Inferior parietal cortex (tissue), 1 donor: ENCODE data around the gene CDH11.

Source experiments
- DNase-seq: peaks from one replicate; pipeline ENCODE4 v3.0.0-alpha.2; 2016; ENCODE audit errors: extremely low spot score

CDH11 gene

GRCh38 chr16:64977206-64977920 lies 144.5 kb downstream of the CDH11 start:
- no peak for DNase-seq

GRCh38 chr16:64975821-64976220 lies 146.0 kb downstream of the CDH11 start:
- no peak for DNase-seq

GRCh38 chr16:64974381-64974780 lies 147.5 kb downstream of the CDH11 start:
- no peak for DNase-seq

- no peak for DNase-seq
These were observed 148.7 kb downstream of the CDH11 start for GRCh38 chr16:64973171-64973570.

GRCh38 chr16:64971171-64971570 lies 150.7 kb downstream of the CDH11 start:
- DNase-seq = no peak

GRCh38 chr16:64969221-64969620 lies 152.6 kb downstream of the CDH11 start:
- no peak for DNase-seq

GRCh38 chr16:64968539-64968938 lies 153.3 kb downstream of the CDH11 start:
- DNase-seq = no peak

GRCh38 chr16:64964126-64964540 lies 157.7 kb downstream of the CDH11 start:
- DNase-seq = no peak

- no peak for DNase-seq
These were observed 159.1 kb downstream of the CDH11 start for GRCh38 chr16:64962786-64963185.

GRCh38 chr16:64957246-64957645 lies 164.6 kb downstream of the CDH11 start:
- no peak for DNase-seq

- no peak for DNase-seq
These were observed 169.7 kb downstream of the CDH11 start for GRCh38 chr16:64952177-64952576.

GRCh38 chr16:64951193-64951592 lies 170.7 kb downstream of the CDH11 start:
- DNase-seq = no peak

GRCh38 chr16:64950731-64951130 lies 171.1 kb downstream of the CDH11 start:
- DNase-seq = no peak

GRCh38 chr16:64950262-64950661 lies 171.6 kb downstream of the CDH11 start:
- DNase-seq = no peak

- DNase-seq = no peak
These were observed 173.8 kb downstream of the CDH11 start for GRCh38 chr16:64948056-64948455.

GRCh38 chr16:64947651-64948050 lies 174.2 kb downstream of the CDH11 start:
- DNase-seq = no peak

- no peak for DNase-seq
These were observed 188.0 kb downstream of the CDH11 start for GRCh38 chr16:64933885-64934284.

- DNase-seq = no peak
These were observed 195.4 kb downstream of the CDH11 start for GRCh38 chr16:64926476-64926875.

GRCh38 chr16:64925166-64925565 lies 196.7 kb downstream of the CDH11 start:
- DNase-seq = no peak

GRCh38 chr16:64924086-64924485 lies 197.8 kb downstream of the CDH11 start:
- DNase-seq = no peak

- no peak for DNase-seq
These were observed 201.8 kb downstream of the CDH11 start for GRCh38 chr16:64919929-64920607.

GRCh38 chr16:64919141-64919540 lies 202.7 kb downstream of the CDH11 start:
- DNase-seq = no peak

GRCh38 chr16:64916051-64916450 lies 205.8 kb downstream of the CDH11 start:
- DNase-seq = no peak
